Gastroesophageal sphincter (tissue), 3 donors: ENCODE measurements around the gene FXYD6.

Experiments
- CTCF ChIP-seq, 4 experiments: fragments of 200-600 bp in 2 of 4; fragments of 450-650 bp in 2 of 4; sonication (generic) in 1 of 4; IDR thresholded peaks; one replicate each; pipeline ENCODE4 v1.5.1; 2017 to 2019; ENCODE audit warnings: antibody characterized with exemption in 4 of 4, mild to moderate bottlenecking in 2 of 4, moderate library complexity in 2 of 4
- POLR2A ChIP-seq, 2 donors: fragments of 450-650 bp; IDR thresholded peaks; one replicate each; pipeline ENCODE4 v1.6.1; 2017; ENCODE audit warnings: antibody characterized with exemption in 2 of 2, mild to moderate bottlenecking in 2 of 2, moderate library complexity in 1 of 2

DNA sequence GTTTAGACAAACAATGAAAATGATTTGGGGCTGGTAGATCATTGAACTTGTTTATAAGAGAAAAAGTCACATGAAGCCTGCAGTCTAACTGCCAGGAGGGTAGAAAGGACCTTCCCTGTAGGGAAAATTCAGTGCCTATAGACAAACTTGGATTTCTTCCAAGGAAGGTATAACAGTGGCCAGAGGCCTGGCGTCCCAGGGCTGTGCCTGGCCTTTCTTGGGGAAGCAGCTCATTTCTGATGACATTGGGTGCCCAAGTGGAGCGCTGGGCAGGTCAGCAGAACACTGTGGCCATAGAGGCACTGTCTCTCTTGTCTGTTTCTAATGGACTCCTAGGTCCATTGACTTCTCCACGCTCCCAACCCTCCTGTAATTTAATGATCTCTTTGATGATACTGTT is 6.6 kb upstream of the FXYD6 start:
- TF ChIP-seq CTCF (IDR thresholded peaks at IDR 0.05) (no peak), POLR2A (IDR thresholded peaks at IDR 0.05) (no peak)
